ENCODE measurements around the gene PDE4B. TPM values are rescaled to one million over a fixed set of nuclear protein-coding genes. Genes with fewer than 3 reads are reported as not detected.

Gene PDE4B
- polyA plus RNA-seq, 1 donor: 9.3 TPM

DNA sequence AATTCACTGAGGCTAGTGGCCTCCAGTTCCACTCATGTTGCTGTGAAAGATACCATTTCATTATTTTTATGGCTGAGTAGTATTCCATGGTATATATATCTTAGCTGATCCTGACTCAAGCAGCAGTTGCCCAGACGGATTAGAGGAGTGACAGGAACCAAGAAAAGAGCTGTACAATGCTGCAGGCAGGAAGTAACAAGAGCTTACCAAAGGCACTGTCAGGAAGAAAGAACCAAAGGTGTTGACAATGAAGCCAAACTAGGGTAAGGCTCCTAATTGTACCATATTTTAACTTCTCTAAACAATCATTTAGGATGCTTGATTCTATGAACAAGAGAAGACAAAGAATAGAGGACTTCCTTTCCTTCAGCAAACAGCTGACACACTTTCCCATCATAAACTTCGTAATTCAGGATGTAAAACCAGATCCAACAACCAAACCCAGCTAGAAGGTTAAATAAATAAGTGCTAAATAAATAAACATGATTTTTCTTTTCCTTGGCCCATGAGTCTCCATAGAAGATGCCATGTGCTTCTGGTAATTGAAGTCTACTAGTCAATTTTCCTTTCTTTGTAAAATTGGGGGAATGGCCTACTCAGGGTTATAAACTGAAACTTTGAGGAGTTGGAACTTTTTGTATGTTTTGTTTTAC, 493.0 kb downstream of the PDE4B start:
- WGBS (ENCODE audit: insufficient coverage, low lambda C conversion rate): 60% methylated on average over 1 of the region's 2 CpGs
- Histone ChIP-seq H3K4me1 (ENCODE audit: control insufficient read depth, insufficient read depth, low read length) (no peaks in the 10 kb centered on the region), H3K36me3 (ENCODE audit: control insufficient read depth, insufficient read depth, low read length) (no peaks in the 10 kb centered on the region), H3K27ac (ENCODE audit: low read length) (no peak overlapping the region), H3K27me3 (ENCODE audit: control insufficient read depth, insufficient read depth, low read length) (no peaks in the 10 kb centered on the region), H3K4me3 (ENCODE audit: low read length) (no peak overlapping the region), H3K9me3 (ENCODE audit: control insufficient read depth, low read depth, low read length) (no peaks in the 10 kb centered on the region)
- DNase-seq: no peak

GRCh38 chr1:66286307-66286706, 493.6 kb downstream of the PDE4B start:
- Histone ChIP-seq H3K4me3 (ENCODE audit: low read length) (no peak overlapping the region), H3K27ac (ENCODE audit: low read length) (no peak overlapping the region), H3K4me1 (ENCODE audit: control insufficient read depth, insufficient read depth, low read length) (no peaks in the 10 kb centered on the region), H3K9me3 (ENCODE audit: control insufficient read depth, low read depth, low read length) (no peaks in the 10 kb centered on the region), H3K36me3 (ENCODE audit: control insufficient read depth, insufficient read depth, low read length) (no peaks in the 10 kb centered on the region), H3K27me3 (ENCODE audit: control insufficient read depth, insufficient read depth, low read length) (no peaks in the 10 kb centered on the region)
- DNase-seq: no peak

GRCh38 chr1:66288048-66288447, 495.4 kb downstream of the PDE4B start:
- WGBS (ENCODE audit: insufficient coverage, low lambda C conversion rate): 100% methylated on average over 1 of the region's 2 CpGs
- Histone ChIP-seq H3K27me3 (ENCODE audit: control insufficient read depth, insufficient read depth, low read length) (no peaks in the 10 kb centered on the region), H3K27ac (ENCODE audit: low read length) (no peak overlapping the region), H3K9me3 (ENCODE audit: control insufficient read depth, low read depth, low read length) (no peaks in the 10 kb centered on the region), H3K36me3 (ENCODE audit: control insufficient read depth, insufficient read depth, low read length) (no peaks in the 10 kb centered on the region), H3K4me1 (ENCODE audit: control insufficient read depth, insufficient read depth, low read length) (no peaks in the 10 kb centered on the region), H3K4me3 (ENCODE audit: low read length) (no peak overlapping the region)
- DNase-seq: no peak

DNA sequence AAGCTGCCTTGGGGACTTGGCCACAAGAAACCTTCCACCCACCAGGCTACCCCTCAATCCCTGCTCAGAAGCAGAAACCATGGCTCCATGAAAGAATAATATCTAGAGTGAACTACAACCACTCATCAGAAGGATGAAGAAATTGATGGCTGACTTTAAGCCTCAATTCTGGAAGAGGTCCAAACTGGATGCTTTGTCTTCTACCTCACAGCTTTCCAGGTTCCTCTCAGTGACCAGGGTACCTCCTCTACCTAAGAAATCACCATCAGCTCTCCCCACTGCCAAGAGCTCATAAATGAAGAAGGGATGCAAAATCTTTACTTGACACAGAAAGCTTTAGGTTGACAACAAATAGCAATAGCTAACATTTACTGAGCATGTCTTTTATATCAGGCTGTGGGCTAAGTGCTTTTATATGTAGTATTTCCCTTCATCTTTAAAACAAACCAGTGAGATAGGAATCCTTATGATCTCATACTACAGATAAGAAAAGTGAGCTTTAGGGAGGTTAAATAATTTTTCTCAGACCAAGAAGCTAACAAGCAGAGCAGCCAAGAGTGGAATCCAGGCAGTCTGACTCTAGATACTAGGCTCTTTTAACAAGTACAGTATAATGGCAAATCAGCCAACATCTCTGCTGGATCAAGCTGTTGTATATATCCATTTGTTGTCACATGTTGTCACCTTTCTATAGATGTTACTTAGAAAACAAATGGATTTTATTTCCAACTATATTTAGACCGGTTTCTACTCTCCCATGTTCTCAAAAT, 498.3 kb downstream of the PDE4B start:
- no peaks in the 10 kb centered on the region for H3K4me1 ChIP-seq (ENCODE audit: control insufficient read depth, insufficient read depth, low read length)
- WGBS (ENCODE audit: insufficient coverage, low lambda C conversion rate): no CpG with 5 or more reads among the region's 1 CpG
- no peaks in the 10 kb centered on the region for H3K27me3 ChIP-seq (ENCODE audit: control insufficient read depth, insufficient read depth, low read length)
- H3K4me3 ChIP-seq (ENCODE audit: low read length): no peak overlapping the region
- no peaks in the 10 kb centered on the region for H3K36me3 ChIP-seq (ENCODE audit: control insufficient read depth, insufficient read depth, low read length)
- no peak for DNase-seq
- H3K9me3 ChIP-seq (ENCODE audit: control insufficient read depth, low read depth, low read length): no peaks in the 10 kb centered on the region
- H3K27ac ChIP-seq (ENCODE audit: low read length): no peak overlapping the region

DNA sequence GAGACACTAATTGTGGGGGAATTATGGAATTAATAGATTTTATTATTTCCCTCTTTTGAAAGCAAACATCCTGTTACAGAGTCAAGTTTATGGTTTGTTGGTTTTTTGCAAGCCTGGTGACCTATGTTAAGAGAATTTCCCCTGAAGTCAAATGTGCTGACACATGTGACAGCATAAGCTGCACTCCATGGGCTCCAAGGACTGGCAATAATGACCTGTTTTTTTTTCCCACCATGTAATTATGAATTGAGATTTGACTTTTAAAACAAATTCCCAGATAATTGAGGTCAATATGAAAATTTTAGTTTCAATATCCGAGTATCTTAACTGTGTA, 498.8 kb downstream of the PDE4B start:
- H3K4me3 ChIP-seq (ENCODE audit: low read length): no peak overlapping the region
- H3K27ac ChIP-seq (ENCODE audit: low read length): no peak overlapping the region
- DNase-seq: no peak
- H3K36me3 ChIP-seq (ENCODE audit: control insufficient read depth, insufficient read depth, low read length): no peaks in the 10 kb centered on the region
- no peaks in the 10 kb centered on the region for H3K27me3 ChIP-seq (ENCODE audit: control insufficient read depth, insufficient read depth, low read length)
- WGBS (ENCODE audit: insufficient coverage, low lambda C conversion rate): 50% methylated on average over 1 of the region's 1 CpG
- no peaks in the 10 kb centered on the region for H3K9me3 ChIP-seq (ENCODE audit: control insufficient read depth, low read depth, low read length)
- no peaks in the 10 kb centered on the region for H3K4me1 ChIP-seq (ENCODE audit: control insufficient read depth, insufficient read depth, low read length)

- no peak overlapping the region for H3K4me3 ChIP-seq (ENCODE audit: low read length)
- H3K36me3 ChIP-seq (ENCODE audit: control insufficient read depth, insufficient read depth, low read length): no peaks in the 10 kb centered on the region
- no peak for DNase-seq
- H3K4me1 ChIP-seq (ENCODE audit: control insufficient read depth, insufficient read depth, low read length): no peaks in the 10 kb centered on the region
- H3K9me3 ChIP-seq (ENCODE audit: control insufficient read depth, low read depth, low read length): no peaks in the 10 kb centered on the region
- no peaks in the 10 kb centered on the region for H3K27me3 ChIP-seq (ENCODE audit: control insufficient read depth, insufficient read depth, low read length)
- WGBS (ENCODE audit: insufficient coverage, low lambda C conversion rate): 60% methylated on average over 1 of the region's 2 CpGs
- H3K27ac ChIP-seq (ENCODE audit: low read length): no peak overlapping the region
Measured at GRCh38 chr1:66292305-66292704, 499.6 kb downstream of the PDE4B start.

- H3K27me3 ChIP-seq (ENCODE audit: control insufficient read depth, insufficient read depth, low read length): no peaks in the 10 kb centered on the region
- no peaks in the 10 kb centered on the region for H3K36me3 ChIP-seq (ENCODE audit: control insufficient read depth, insufficient read depth, low read length)
- H3K4me1 ChIP-seq (ENCODE audit: control insufficient read depth, insufficient read depth, low read length): no peaks in the 10 kb centered on the region
- H3K4me3 ChIP-seq (ENCODE audit: low read length): no peak overlapping the region
- H3K27ac ChIP-seq (ENCODE audit: low read length): no peak overlapping the region
- no CpG with 5 or more reads among the region's 3 CpGs for WGBS (ENCODE audit: insufficient coverage, low lambda C conversion rate)
- no peaks in the 10 kb centered on the region for H3K9me3 ChIP-seq (ENCODE audit: control insufficient read depth, low read depth, low read length)
- DNase-seq: no peak
Measured at GRCh38 chr1:66292944-66293343, 500.2 kb downstream of the PDE4B start.

DNA sequence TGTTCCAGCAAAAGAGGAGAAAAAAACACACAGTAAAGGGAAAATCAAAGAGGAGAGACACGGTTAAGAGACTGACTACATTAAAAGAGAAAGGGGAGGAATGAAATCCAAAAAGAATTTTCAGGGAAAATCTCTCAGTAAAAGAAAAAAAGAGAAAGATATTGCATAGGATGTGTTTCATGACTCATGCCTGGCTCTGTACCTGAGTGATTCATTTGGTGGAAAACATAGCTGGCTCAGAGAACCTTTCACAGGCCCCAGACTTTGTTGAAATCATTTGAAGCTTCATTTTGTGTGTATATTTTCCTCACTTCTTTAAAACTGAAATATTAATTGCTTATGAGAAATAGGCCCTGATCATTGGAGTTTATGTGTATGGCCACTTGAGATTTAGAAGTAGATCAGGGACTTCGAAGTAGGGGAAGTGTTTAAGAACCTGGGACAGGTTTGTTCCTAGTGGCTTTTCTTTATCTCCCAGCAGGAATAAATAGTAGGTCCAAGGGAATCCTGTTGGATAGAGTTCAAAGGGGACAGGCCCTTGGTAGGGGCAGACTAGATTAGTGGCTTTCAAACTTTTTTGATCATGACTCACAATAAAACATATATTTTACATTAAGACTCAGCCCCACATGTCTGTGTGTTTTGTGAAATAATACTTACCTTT, 502.1 kb downstream of the PDE4B start:
- no peak overlapping the region for H3K4me3 ChIP-seq (ENCODE audit: low read length)
- 57% methylated on average over 2 of the region's 2 CpGs for WGBS (ENCODE audit: insufficient coverage, low lambda C conversion rate)
- DNase-seq: peak in 1 of 2 donors; percentile 22
- no peaks in the 10 kb centered on the region for H3K4me1 ChIP-seq (ENCODE audit: control insufficient read depth, insufficient read depth, low read length)
- H3K27me3 ChIP-seq (ENCODE audit: control insufficient read depth, insufficient read depth, low read length): no peaks in the 10 kb centered on the region
- H3K9me3 ChIP-seq (ENCODE audit: control insufficient read depth, low read depth, low read length): no peaks in the 10 kb centered on the region
- no peaks in the 10 kb centered on the region for H3K36me3 ChIP-seq (ENCODE audit: control insufficient read depth, insufficient read depth, low read length)
- H3K27ac ChIP-seq (ENCODE audit: low read length): no peak overlapping the region

DNA sequence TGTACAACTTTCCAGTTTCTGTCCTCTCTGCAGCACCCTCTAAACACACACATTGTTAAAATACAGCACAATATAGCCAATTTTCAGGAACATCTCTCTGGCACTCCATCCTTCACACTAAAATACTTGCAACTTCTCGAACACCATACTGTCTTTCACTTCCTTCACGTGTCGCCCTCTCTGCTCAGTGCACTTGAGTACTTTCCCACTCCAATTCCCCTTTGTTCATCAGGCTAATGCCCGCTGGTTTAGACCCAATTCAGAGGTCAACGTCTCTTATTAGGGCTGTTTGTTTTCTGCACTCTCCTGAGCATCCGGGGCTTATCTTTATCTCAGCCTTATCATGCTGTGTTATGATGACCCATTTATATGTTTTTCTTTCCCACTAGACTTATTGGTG, 503.1 kb downstream of the PDE4B start:
- H3K4me1 ChIP-seq (ENCODE audit: control insufficient read depth, insufficient read depth, low read length): no peaks in the 10 kb centered on the region
- 67% methylated on average over 4 of the region's 6 CpGs for WGBS (ENCODE audit: insufficient coverage, low lambda C conversion rate)
- H3K27me3 ChIP-seq (ENCODE audit: control insufficient read depth, insufficient read depth, low read length): no peaks in the 10 kb centered on the region
- no peaks in the 10 kb centered on the region for H3K36me3 ChIP-seq (ENCODE audit: control insufficient read depth, insufficient read depth, low read length)
- H3K27ac ChIP-seq (ENCODE audit: low read length): no peak overlapping the region
- H3K4me3 ChIP-seq (ENCODE audit: low read length): no peak overlapping the region
- H3K9me3 ChIP-seq (ENCODE audit: control insufficient read depth, low read depth, low read length): no peaks in the 10 kb centered on the region
- no peak for DNase-seq

- no peak overlapping the region for H3K27ac ChIP-seq (ENCODE audit: low read length)
- no peaks in the 10 kb centered on the region for H3K4me1 ChIP-seq (ENCODE audit: control insufficient read depth, insufficient read depth, low read length)
- WGBS (ENCODE audit: insufficient coverage, low lambda C conversion rate): no CpG with 5 or more reads among the region's 1 CpG
Measured at GRCh38 chr1:66296370-66296769, 503.7 kb downstream of the PDE4B start.

More at GRCh38 chr1:66296370-66296769, 503.7 kb downstream of the PDE4B start:
- no peak for DNase-seq
- no peak overlapping the region for H3K4me3 ChIP-seq (ENCODE audit: low read length)
- H3K27me3 ChIP-seq (ENCODE audit: control insufficient read depth, insufficient read depth, low read length): no peaks in the 10 kb centered on the region
- H3K36me3 ChIP-seq (ENCODE audit: control insufficient read depth, insufficient read depth, low read length): no peaks in the 10 kb centered on the region
- H3K9me3 ChIP-seq (ENCODE audit: control insufficient read depth, low read depth, low read length): no peaks in the 10 kb centered on the region
